Measurements from ENCODE around the gene BRD4.

The BRD4 gene

GRCh38 chr19:15188851-15189250, 143.5 kb downstream of the BRD4 start:
- DNase-seq, result no peak

- DNase-seq, result no peak
These were observed 145.0 kb downstream of the BRD4 start for GRCh38 chr19:15187026-15188007.
